GM19463 (cell line): ENCODE results near the gene EPC1.
"Not testable (repeated sequence)": the region's sequence is repeated elsewhere in the genome, so short reads cannot be mapped to it uniquely, and the experiment has no call there.

ENCODE experiments used
- ATAC-seq: cut with Tn5 transposase; IDR thresholded peaks from one replicate; pipeline ENCODE4 v1.9.1; 2021; ENCODE audit warnings: mild to moderate bottlenecking, moderate library complexity; ENCODE audit not compliant: unreplicated experiment

The EPC1 gene

GRCh38 chr10:32346551-32347362 is at the start of gene EPC1:
EPC1 (minus strand) TSS chr10:32347158; CDS start chr10:32346915, 243 bp downstream.
- ATAC-seq, result peak; percentile 61

GRCh38 chr10:32393911-32394310 is 47.0 kb upstream of the EPC1 start:
- no peak for ATAC-seq

- not testable (repeated sequence) for ATAC-seq
Observed at GRCh38 chr10:32392284-32392683, 45.3 kb upstream of the EPC1 start.

GRCh38 chr10:32390193-32390592 is 43.2 kb upstream of the EPC1 start:
- ATAC-seq, result no peak

- no peak for ATAC-seq
Observed at GRCh38 chr10:32388258-32389027, 41.5 kb upstream of the EPC1 start.

GRCh38 chr10:32386623-32387260 is 39.8 kb upstream of the EPC1 start:
- ATAC-seq, result no peak

- ATAC-seq, result no peak
Observed at GRCh38 chr10:32384171-32384570, 37.2 kb upstream of the EPC1 start.

- no peak for ATAC-seq
Observed at GRCh38 chr10:32381165-32381564, 34.2 kb upstream of the EPC1 start.

GRCh38 chr10:32379950-32380551 is 33.1 kb upstream of the EPC1 start:
- no peak for ATAC-seq

GRCh38 chr10:32379318-32379949 is 32.5 kb upstream of the EPC1 start:
- ATAC-seq, result no peak

- ATAC-seq, result peak; percentile 94
Observed at GRCh38 chr10:32378363-32379317, 31.7 kb upstream of the EPC1 start.

GRCh38 chr10:32377458-32378259 is 30.7 kb upstream of the EPC1 start:
- no peak for ATAC-seq

GRCh38 chr10:32376771-32377170 is 29.8 kb upstream of the EPC1 start:
- no peak for ATAC-seq

GRCh38 chr10:32376097-32376496 is 29.1 kb upstream of the EPC1 start:
- ATAC-seq, result no peak

- no peak for ATAC-seq
Observed at GRCh38 chr10:32375631-32376030, 28.7 kb upstream of the EPC1 start.

- ATAC-seq, result no peak
Observed at GRCh38 chr10:32374605-32375004, 27.6 kb upstream of the EPC1 start.

GRCh38 chr10:32373496-32373895 is 26.5 kb upstream of the EPC1 start:
- no peak for ATAC-seq

- ATAC-seq, result no peak
Observed at GRCh38 chr10:32373031-32373430, 26.1 kb upstream of the EPC1 start.
